NCI-H748 (cell line): Measurements from ENCODE around the gene C19orf38.

Experiments
- DNase-seq: peaks from one replicate; lab custom pipeline; 2025; ENCODE audit not compliant: unreplicated experiment; lab: John Stamatoyannopoulos, UW

The C19orf38 gene

DNA sequence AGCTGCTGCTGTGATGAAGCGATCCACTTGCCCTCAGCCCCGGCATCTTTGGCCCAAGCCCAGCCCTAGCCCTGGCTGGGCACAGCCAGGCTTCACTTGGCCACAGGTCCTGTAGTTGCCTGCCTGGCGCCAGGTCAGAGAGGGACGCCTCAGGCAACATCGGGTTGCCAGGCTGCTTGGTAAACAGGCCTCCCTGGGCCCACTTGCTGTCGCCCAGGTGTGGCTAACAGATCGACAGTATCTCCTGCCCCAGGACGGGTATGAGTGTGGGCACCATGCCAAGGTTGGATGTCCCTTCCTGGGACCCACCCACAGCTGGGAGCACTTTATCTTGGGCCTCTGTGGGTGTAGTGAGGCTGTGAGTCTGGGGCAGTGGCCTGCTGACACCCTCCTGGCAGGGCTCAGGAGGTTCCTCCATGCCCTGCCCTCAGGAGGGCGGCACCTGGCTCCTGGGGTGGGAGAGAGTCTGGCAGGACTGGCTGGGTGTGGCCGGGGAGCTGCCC, 51.0 kb downstream of the C19orf38 start:
- no peak for DNase-seq

DNA sequence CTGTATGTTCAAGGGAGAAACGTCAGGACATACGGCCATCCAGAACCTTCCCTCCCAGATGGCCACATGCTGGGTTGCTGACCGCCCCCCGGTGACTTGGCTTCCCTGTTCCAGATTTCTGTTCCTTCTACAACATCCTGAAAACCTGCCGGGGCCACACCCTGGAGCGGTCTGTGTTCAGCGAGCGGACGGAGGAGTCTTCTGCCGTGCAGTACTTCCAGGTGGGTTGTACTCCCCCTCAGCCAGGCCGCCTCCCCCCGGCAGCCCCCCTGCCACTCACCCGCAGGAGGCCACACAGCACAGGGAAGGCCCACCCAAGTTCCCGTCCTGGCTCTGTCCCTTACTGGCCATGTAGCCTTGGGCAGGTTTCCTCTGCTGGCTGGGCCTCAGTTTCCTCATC, 59.7 kb downstream of the C19orf38 start:
- no peak for DNase-seq

DNA sequence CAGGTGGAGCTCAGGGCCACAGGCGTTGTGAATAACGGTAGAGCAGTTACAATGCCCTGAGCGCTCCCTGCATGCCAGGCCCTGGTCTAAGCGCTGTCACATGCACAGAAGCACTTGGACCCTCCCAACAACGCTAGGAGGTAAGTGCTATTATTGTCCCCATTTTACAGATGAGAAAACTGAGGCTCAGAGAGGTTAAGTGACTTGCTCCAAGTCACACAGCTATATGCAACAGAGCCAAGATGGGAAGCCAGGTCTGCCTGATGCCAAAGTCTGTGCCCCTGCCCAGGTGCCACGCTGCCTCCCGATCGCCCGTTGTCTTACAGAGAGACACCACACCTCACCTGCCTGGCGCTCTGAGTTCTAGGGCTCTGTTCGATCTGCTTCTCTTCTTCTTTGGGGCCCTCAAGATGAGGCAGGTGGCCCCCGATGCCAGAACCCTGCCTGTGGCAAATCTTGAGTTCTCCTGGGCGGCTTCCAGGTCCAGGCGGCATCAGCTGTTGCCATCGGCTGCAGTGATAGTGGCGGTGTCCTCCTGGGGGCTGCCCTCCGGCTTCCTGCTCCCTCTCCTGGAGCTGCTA, 60.3 kb downstream of the C19orf38 start:
- DNase-seq: no peak

DNA sequence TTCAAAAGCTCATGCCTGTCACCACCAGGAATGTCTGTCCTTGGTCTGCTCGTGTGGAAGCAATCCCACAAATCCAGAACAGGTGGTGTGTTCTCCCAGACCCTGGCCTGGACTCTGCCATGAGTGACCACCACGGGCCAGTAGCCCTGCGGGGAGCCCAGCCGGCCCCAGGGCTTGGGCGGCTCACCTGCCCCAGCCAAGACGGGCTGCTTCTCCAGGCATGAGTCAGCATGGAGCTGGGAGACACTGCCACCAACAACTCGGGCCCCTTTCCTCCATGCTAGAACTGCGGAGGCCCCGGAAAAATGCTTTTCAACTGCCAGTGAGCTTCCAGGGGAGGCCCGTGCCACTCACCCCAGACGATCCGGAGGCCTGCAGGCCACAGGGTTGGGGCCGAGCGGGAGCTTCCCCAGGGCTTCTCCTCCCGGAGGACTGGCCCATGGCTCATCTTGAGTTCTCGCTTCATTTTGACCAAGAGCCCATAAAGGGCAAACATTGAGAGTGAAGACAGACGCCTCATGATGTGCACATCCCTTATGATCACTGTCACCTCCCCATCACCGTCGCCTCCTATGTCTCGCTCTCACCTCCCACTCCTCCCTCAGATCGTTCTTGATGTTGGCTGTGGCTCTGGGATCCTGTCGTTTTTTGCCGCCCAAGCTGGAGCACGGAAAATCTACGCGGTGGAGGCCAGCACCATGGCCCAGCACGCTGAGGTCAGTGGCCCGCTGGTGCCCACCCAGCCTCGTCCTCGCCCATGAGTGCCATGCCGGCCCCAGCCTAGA, 63.6 kb downstream of the C19orf38 start:
- no peak for DNase-seq

DNA sequence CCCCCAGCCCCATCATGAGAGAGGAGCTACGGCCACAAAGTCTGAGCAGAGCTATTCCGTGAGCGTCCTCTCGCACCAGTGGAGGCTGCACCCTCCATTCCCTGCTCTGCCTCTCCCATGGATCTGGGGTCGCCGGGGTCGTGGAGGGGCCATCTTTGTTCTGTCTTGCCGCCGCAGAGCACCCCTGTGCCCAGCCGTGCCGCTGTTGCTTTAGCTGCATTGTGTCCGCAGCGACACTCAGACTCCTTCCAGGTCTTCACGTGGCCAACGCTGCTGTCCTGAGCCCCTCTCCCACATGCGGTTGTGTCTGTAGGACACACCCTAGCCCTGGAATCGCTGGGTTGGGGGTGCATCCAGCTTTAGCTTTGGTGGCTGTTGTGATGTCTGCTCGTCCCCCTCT, 64.4 kb downstream of the C19orf38 start:
- DNase-seq: no peak

DNA sequence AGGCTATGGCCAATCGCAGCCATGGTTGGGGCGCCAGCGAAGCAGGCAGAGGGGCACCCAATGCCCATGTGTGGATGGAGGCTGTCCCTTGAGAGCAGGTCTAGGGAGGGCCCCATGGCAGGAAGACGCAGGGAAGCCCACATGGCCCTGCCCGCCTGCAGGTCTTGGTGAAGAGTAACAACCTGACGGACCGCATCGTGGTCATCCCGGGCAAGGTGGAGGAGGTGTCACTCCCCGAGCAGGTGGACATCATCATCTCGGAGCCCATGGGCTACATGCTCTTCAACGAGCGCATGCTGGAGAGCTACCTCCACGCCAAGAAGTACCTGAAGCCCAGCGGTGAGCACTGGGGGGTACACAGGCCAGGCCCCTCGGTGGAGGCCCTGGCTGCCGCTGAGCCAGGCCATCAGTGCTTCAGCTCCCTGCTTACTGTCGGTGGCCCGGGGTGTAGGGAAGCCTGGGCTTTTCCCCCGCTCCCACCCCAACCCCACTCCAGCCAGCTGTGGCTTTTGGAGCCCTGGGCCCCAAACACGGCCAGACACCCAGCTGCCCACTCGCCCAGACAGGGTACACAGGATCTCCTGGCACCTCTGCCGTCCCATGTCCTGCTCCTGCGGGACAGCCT, 65.6 kb downstream of the C19orf38 start:
- DNase-seq: no peak

DNA sequence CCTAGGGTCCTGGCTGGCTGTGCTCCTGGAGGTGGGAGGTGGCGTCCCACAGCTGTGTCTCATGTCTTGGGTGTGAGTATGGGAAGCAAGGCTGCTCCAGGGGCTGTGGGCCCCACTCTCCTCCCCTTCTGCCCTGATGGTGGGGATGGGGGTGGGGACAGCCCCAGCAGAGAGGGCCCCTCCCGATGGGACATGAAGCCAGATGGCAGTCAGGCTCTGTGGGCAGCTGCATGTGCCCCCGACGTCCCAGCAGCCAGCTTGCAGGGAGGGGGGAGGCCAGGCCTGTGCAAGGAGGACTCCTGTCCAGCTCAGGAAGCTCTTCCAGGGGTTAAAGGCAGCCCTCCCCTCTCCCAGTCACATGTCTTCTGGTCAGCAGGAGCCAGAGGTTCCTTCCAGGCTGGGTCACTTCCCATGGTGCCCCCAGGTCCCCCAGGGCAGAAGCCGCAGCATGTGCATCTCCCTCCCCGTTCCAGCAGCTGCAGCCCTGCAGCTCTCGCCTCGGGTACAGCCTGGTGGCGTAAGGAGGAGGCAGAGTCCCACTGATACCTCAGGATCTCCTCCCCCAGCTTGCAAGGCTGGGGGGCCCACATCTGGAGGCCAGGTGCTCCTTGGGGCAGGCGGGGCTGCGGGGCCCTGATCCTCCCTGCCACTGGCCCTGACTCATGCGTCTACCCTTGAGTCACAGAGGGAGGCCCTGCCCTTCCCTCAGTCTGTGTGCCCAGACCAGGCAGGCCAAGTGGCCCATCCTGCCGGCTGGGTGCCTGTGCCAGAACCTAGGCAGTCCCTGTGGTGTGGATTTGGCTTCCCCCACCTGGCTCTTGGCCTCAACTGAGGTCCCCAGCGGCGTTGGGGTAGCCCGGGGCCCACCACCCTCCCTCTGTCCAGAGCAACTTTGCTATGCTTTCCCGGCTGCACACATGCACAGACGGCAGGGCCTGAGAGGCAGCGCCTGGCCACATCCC, 67.2 kb downstream of the C19orf38 start:
- DNase-seq: no peak

DNA sequence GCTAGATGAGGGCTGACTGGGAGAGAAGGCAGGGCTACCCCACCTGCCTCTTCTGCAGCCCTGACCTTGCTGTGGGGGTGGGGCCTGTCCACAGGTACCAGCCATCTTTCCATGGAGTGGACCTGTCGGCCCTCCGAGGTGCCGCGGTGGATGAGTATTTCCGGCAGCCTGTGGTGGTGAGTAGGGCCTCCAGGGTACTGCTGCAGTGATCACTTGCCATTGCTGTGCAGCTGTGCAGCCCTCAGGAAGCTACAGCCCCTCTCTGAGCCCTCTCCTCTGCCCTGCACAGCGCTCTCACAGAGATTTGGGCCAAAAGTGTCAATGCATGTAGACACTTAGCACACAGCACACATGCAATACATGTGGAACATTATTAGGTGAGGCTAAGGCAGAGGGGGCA, 68.4 kb downstream of the C19orf38 start:
- DNase-seq: no peak

DNA sequence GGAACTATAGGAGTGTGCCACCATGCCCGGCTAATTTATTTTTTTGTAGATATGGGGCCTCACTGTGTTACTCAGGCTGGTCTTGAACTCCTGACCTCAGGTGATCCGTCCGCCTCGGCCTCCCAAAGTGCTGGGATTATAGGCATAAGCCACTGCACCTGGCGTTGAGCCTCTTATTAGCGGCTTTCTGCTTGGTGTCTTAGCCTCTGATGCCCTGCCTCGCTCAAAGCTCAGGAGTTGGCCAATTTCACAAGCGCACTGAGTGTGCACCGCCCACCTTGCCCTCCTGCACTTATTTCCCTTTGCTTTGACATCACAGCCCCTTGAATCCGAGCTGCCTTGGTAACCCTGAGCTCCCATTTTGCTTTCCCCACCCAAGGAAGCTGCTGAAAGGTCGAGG, 70.1 kb downstream of the C19orf38 start:
- DNase-seq: no peak
